Measurements from ENCODE around the gene VPS37B. TPM values are rescaled to one million over a fixed set of nuclear protein-coding genes. Genes with fewer than 3 reads are reported as not detected.

The VPS37B gene
- total RNA-seq, 4 donors from 2014 or later = 21.2 to 52.4 (median 38.1) TPM

GRCh38 chr12:122830517-122831214 lies 65.3 kb downstream of the VPS37B start:
- intact Hi-C loops (cut with DNase I) = no loop called here
- TF ChIP-seq POLR2AphosphoS5 (IDR thresholded peaks at IDR 0.05) = no peak
- TF ChIP-seq EP300 (IDR thresholded peaks at IDR 0.05) = no peak
- no peak for TF ChIP-seq POLR2A (IDR thresholded peaks at IDR 0.05; ENCODE audit: low read depth)
- no peak for TF ChIP-seq CTCF (IDR thresholded peaks at IDR 0.05)
- Histone ChIP-seq H3K4me3 (no peak overlapping the region), H3K9me3 (no peaks in the 10 kb centered on the region), H3K36me3 (no peaks in the 10 kb centered on the region), H3K27me3 (no peaks in the 10 kb centered on the region), H3K4me1 (peaks cover 12 to 26% (median 16%) of the 10 kb centered on the region in 4 donors), H3K27ac (replicated peaks in 1 of 4) (no peak overlapping the region)
- DNase-seq (ENCODE audit: extremely low spot score) = no peak
- 74% methylated on average over 7 of the region's 7 CpGs for WGBS

DNA sequence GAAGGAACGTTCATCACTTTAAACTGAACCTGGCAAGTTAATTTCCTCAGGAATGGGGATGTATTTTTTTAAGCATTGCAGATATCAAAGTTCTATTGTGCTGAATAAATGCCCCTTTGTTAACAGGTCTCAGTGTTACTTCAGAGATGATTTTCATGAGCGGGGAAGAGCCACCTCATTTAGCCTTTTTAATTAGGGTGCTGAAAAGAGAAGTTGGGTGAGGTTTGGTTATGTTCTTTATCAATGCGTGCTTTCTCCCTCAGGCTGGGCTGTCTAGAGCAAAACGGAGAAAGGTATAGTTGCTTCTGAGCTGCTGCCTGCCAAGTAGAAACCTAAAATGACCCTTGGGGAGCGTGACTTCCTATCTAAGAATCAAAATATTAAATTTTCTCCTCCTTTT lies 68.7 kb downstream of the VPS37B start:
- Histone ChIP-seq H3K27me3 (no peaks in the 10 kb centered on the region), H3K36me3 (no peaks in the 10 kb centered on the region), H3K4me3 (no peak overlapping the region), H3K27ac (replicated peaks in 1 of 4) (no peak overlapping the region), H3K4me1 (peaks cover 0 to 11% (median 6%) of the 10 kb centered on the region in 4 donors), H3K9me3 (no peaks in the 10 kb centered on the region)
- TF ChIP-seq CTCF (IDR thresholded peaks at IDR 0.05) (no peak), EP300 (IDR thresholded peaks at IDR 0.05) (no peak), POLR2A (IDR thresholded peaks at IDR 0.05; ENCODE audit: low read depth) (no peak), POLR2AphosphoS5 (IDR thresholded peaks at IDR 0.05) (no peak)
- DNase-seq (ENCODE audit: extremely low spot score) = no peak
- WGBS = 60% methylated on average over 5 of the region's 5 CpGs
- intact Hi-C loops (cut with DNase I) = no loop called here

- H3K27me3 ChIP-seq = no peaks in the 10 kb centered on the region
- intact Hi-C loops (cut with DNase I) = no loop called here
- H3K4me1 ChIP-seq = peaks cover 0 to 11% (median 6%) of the 10 kb centered on the region in 4 donors
- H3K36me3 ChIP-seq = no peaks in the 10 kb centered on the region
- no peak for DNase-seq (ENCODE audit: extremely low spot score)
- WGBS = 29% methylated on average over 22 of the region's 22 CpGs
- TF ChIP-seq POLR2A (IDR thresholded peaks at IDR 0.05; ENCODE audit: low read depth) (no peak), CTCF (IDR thresholded peaks at IDR 0.05) (no peak), EP300 (IDR thresholded peaks at IDR 0.05) (no peak), POLR2AphosphoS5 (IDR thresholded peaks at IDR 0.05) (no peak)
- no peaks in the 10 kb centered on the region for H3K9me3 ChIP-seq
- H3K27ac ChIP-seq (replicated peaks in 1 of 4) = no peak overlapping the region
- H3K4me3 ChIP-seq = peak overlapping the region; percentile 36 to 51 (median 40)
These were observed 69.9 kb downstream of the VPS37B start for GRCh38 chr12:122825773-122826724.

DNA sequence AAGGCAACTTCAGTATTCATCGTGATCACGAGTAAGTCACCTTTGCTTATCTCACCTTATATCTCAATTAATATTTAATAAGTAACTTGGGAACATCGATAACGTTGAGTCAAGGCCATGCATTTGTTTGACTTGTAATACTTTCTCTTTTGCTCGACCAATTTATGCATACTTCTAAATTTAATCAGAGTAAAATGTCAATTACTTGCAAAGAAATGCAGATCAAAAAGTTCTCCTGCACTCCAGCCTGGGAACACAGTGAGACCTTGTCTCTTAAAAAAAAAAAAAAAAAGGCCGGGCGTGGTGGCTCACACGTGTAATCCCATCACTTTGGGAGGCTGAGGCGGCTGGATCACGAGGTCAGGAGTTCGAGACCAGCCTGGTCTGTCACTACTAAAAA lies 72.5 kb downstream of the VPS37B start:
- no peak overlapping the region for H3K4me3 ChIP-seq
- intact Hi-C loops (cut with DNase I) = no loop called here
- H3K36me3 ChIP-seq = no peaks in the 10 kb centered on the region
- TF ChIP-seq CTCF (IDR thresholded peaks at IDR 0.05) (no peak), POLR2A (IDR thresholded peaks at IDR 0.05; ENCODE audit: low read depth) (no peak), EP300 (IDR thresholded peaks at IDR 0.05) (no peak), POLR2AphosphoS5 (IDR thresholded peaks at IDR 0.05) (no peak)
- H3K27me3 ChIP-seq = no peaks in the 10 kb centered on the region
- H3K9me3 ChIP-seq = no peaks in the 10 kb centered on the region
- H3K4me1 ChIP-seq = peaks cover 0 to 11% (median 6%) of the 10 kb centered on the region in 4 donors
- WGBS = 87% methylated on average over 11 of the region's 11 CpGs
- H3K27ac ChIP-seq (replicated peaks in 1 of 4) = no peak overlapping the region
- no peak for DNase-seq (ENCODE audit: extremely low spot score)

Data from esophagus muscularis mucosa (tissue), 4 donors.